Liver (tissue), 9 donors: ENCODE measurements around the gene OCSTAMP. TPM values are rescaled to one million over a fixed set of nuclear protein-coding genes. Genes with fewer than 3 reads are reported as not detected.

Experiments
- DNase-seq: peaks from one replicate; pipeline ENCODE4 v3.0.0-alpha.2; 2017; ENCODE audit warnings: low spot score
- H3K27ac ChIP-seq, 2 donors: one replicate each; pipeline ENCODE4 v1.7.0; 2013; ENCODE audit warnings: inconsistent platforms in 2 of 2, low read length in 2 of 2, control low read depth in 1 of 2, low read depth in 1 of 2, mild to moderate bottlenecking in 1 of 2
- H3K27me3 ChIP-seq, 4 donors: one replicate each; pipeline versions ENCODE4 v1.6.1 to v1.7.0; 2013; ENCODE audit warnings: low read length in 3 of 4, inconsistent platforms in 1 of 4, mild to moderate bottlenecking in 1 of 4, moderate library complexity in 1 of 4; ENCODE audit not compliant: control insufficient read depth in 4 of 4, insufficient read depth in 4 of 4
- H3K36me3 ChIP-seq, 4 donors: one replicate each; pipeline versions ENCODE4 v1.6.1 to v1.7.0; 2013; ENCODE audit warnings: low read length in 3 of 4, mild to moderate bottlenecking in 3 of 4, low read depth in 1 of 4, moderate library complexity in 1 of 4; ENCODE audit not compliant: control insufficient read depth in 4 of 4, insufficient read depth in 3 of 4
- H3K4me1 ChIP-seq, 4 donors: one replicate each; pipeline versions ENCODE4 v1.6.1 to v1.7.0; 2013; ENCODE audit warnings: low read length in 3 of 4, mild to moderate bottlenecking in 3 of 4, moderate library complexity in 1 of 4; ENCODE audit not compliant: control insufficient read depth in 4 of 4, insufficient read depth in 4 of 4
- H3K4me3 ChIP-seq, 3 donors: one replicate each; pipeline versions ENCODE4 v1.6.1 to v1.7.0; 2013; ENCODE audit warnings: low read length in 3 of 3, control low read depth in 1 of 3, low read depth in 1 of 3, mild to moderate bottlenecking in 1 of 3
- H3K9ac ChIP-seq, 2 donors: one replicate each; pipeline ENCODE4 v1.7.0; 2013; ENCODE audit warnings: low read length in 2 of 2, mild to moderate bottlenecking in 2 of 2, moderate library complexity in 2 of 2, control low read depth in 1 of 2, low read depth in 1 of 2
- H3K9me3 ChIP-seq, 4 donors: one replicate each; pipeline versions ENCODE4 v1.6.1 to v1.7.0; 2013; ENCODE audit warnings: low read length in 3 of 4; ENCODE audit not compliant: control insufficient read depth in 4 of 4
- EGR1 ChIP-seq, 2 donors: IDR thresholded peaks; 2 replicates each; pipeline ENCODE4 v1.6.1; 2016 to 2018; ENCODE audit warnings: antibody characterized with exemption in 2 of 2, low read depth in 2 of 2
- FOXA1 ChIP-seq: IDR thresholded peaks from 2 replicates; pipeline ENCODE4 v1.6.1; 2016; ENCODE audit warnings: antibody characterized with exemption
- FOXA2 ChIP-seq: IDR thresholded peaks from 2 replicates; pipeline ENCODE4 v1.6.1; 2016; ENCODE audit warnings: antibody characterized with exemption
- GABPA ChIP-seq, 2 donors: IDR thresholded peaks in 1 of 2; conservative IDR thresholded peaks in 1 of 2; 2 replicates each; pipeline ENCODE4 v1.6.1; 2016; ENCODE audit warnings: antibody characterized with exemption in 2 of 2, mild to moderate bottlenecking in 1 of 2, moderate library complexity in 1 of 2
- HNF4A ChIP-seq, 2 donors: conservative IDR thresholded peaks; 2 replicates each; pipeline ENCODE4 v1.6.1; 2016; ENCODE audit warnings: antibody characterized with exemption in 2 of 2, mild to moderate bottlenecking in 2 of 2
- HNF4G ChIP-seq: IDR thresholded peaks from 2 replicates; pipeline ENCODE4 v1.6.1; 2016; ENCODE audit warnings: antibody characterized with exemption
- JUND ChIP-seq, 2 donors: IDR thresholded peaks; 2 replicates each; pipeline ENCODE4 v1.6.1; 2016; ENCODE audit warnings: antibody characterized with exemption in 2 of 2
- NR2F2 ChIP-seq: IDR thresholded peaks from 2 replicates; pipeline ENCODE4 v1.6.1; 2016; ENCODE audit warnings: antibody characterized with exemption
- RAD21 ChIP-seq, 2 donors: IDR thresholded peaks; 2 replicates each; pipeline ENCODE4 v1.6.1; 2016; ENCODE audit warnings: antibody characterized with exemption in 2 of 2, mild to moderate bottlenecking in 2 of 2
- RXRA ChIP-seq, 2 donors: IDR thresholded peaks; 2 replicates each; pipeline ENCODE4 v1.6.1; 2017 to 2018; ENCODE audit warnings: antibody characterized with exemption in 2 of 2, mild to moderate bottlenecking in 1 of 2
- SP1 ChIP-seq: IDR thresholded peaks from 2 replicates; pipeline ENCODE4 v1.6.1; 2018; ENCODE audit warnings: antibody characterized with exemption, mild to moderate bottlenecking
- TAF1 ChIP-seq: conservative IDR thresholded peaks from 2 replicates; pipeline ENCODE4 v1.6.1; 2016; ENCODE audit warnings: antibody characterized with exemption, mild to moderate bottlenecking
- YY1 ChIP-seq: IDR thresholded peaks from 2 replicates; pipeline ENCODE4 v1.6.1; 2016; ENCODE audit warnings: antibody characterized with exemption, mild to moderate bottlenecking
- WGBS: extraction: QIAGEN DNeasy Blood & Tissue Kit; methylation state at CpG from one replicate; pipeline ENCODE4 v1.1.7; 2013; 5-methylcytosine and 5-hydroxymethylcytosine counted together
- polyA plus RNA-seq, 2 donors: library from polyadenylated mRNA; stranded (reverse) in 1 of 2; unstranded in 1 of 2; fragments of 200-250 nt in 1 of 2; fragments of >200 nt in 1 of 2; fragmentation: Nextera tagmentation in 1 of 2; extraction: Ambion mirVana in 1 of 2; gene quantifications; one replicate each; pipeline versions ENCODE4 v1.2.1 to v1.2.3, GENCODE V29; 2013 to 2015
- total RNA-seq, 2 donors: library from RNA; depleted of rRNA; stranded (reverse); fragments of >200 nt; gene quantifications; one replicate each; pipeline ENCODE4 v1.2.3, GENCODE V29; 2014
- TF ChIP-seq, protein P1 (sequence below): fragments of 150-350 bp; IDR thresholded peaks from 2 replicates; pipeline ENCODE4 v1.5.1; 2017; ENCODE audit warnings: improper control_type of control experiment, low read depth, low read length; ENCODE audit not compliant: missing input control
- TF ChIP-seq, protein P2 (sequence below): IDR thresholded peaks from 2 replicates; pipeline ENCODE4 v1.6.1; 2016; ENCODE audit warnings: antibody characterized with exemption
- TF ChIP-seq, protein P3 (sequence below): IDR thresholded peaks from 2 replicates; pipeline ENCODE4 v1.6.1; 2016; ENCODE audit warnings: antibody characterized with exemption, mild to moderate bottlenecking
- TF ChIP-seq, protein P4 (sequence below): IDR thresholded peaks from 2 replicates; pipeline ENCODE4 v1.6.1; 2016; ENCODE audit warnings: antibody characterized with exemption
- TF ChIP-seq, protein P5 (sequence below): IDR thresholded peaks from 2 replicates; pipeline ENCODE4 v1.6.1; 2016; ENCODE audit warnings: antibody characterized with exemption
- donor health status: healthy.
- donor health status: healthy.
- donor health status: healthy.
- donor health status: healthy.
- donor health status: healthy.

The OCSTAMP gene
- total and polyA plus RNA-seq, 4 donors: not detected

DNA sequence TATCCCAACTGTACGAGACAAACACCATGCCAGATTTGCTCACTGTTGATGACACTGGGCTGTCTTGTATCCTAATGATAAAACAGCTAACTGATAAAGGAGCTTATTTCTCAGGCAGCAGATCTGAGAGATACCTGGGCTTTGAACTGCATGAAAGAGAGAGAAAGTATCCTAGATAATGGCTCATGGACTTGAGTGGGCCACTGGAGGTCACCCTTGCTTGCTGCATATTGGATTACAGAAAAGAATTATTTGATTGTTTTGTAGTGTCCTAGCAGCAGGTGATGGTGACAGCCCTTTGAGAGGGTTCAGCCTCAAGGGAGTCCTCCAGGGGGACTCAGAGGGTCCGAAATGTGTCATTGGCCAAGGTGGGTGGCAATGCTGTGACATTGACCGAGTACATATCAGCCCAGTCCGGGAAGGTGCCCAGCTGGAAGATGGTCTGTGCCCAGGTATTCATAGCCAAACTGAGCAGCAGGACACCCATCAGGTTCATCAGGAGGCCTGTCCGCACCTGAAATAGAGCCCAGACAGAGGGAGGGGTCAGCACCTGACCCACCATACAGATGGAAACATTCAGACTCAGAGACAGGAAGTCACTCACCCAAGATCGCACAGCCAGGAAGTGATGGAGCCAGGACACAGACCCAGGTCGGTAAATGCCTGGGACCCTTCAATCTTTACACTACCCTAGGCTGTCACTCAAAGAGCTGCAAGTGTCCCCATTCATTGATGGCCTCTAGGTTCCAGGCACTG, 9.4 kb upstream of the OCSTAMP start:
- TF ChIP-seq, protein P1, sequence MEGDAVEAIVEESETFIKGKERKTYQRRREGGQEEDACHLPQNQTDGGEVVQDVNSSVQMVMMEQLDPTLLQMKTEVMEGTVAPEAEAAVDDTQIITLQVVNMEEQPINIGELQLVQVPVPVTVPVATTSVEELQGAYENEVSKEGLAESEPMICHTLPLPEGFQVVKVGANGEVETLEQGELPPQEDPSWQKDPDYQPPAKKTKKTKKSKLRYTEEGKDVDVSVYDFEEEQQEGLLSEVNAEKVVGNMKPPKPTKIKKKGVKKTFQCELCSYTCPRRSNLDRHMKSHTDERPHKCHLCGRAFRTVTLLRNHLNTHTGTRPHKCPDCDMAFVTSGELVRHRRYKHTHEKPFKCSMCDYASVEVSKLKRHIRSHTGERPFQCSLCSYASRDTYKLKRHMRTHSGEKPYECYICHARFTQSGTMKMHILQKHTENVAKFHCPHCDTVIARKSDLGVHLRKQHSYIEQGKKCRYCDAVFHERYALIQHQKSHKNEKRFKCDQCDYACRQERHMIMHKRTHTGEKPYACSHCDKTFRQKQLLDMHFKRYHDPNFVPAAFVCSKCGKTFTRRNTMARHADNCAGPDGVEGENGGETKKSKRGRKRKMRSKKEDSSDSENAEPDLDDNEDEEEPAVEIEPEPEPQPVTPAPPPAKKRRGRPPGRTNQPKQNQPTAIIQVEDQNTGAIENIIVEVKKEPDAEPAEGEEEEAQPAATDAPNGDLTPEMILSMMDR: peak; percentile 27
- TF ChIP-seq EGR1 (IDR thresholded peaks at IDR 0.05; ENCODE audit: low read depth in 2 of 2) (no peak), HNF4G (no peak), RAD21 (IDR thresholded peaks at IDR 0.05) (peak; percentile 73 to 74)
- WGBS: 88% methylated on average over 7 of the region's 7 CpGs
- no peaks in the 10 kb centered on the region for H3K9me3 ChIP-seq
- no peak overlapping the region for H3K27ac ChIP-seq
- H3K9ac ChIP-seq: no peak overlapping the region
- H3K4me1 ChIP-seq: peaks cover 3 to 11% (median 6%) of the 10 kb centered on the region in 4 donors
- DNase-seq: no peak
- H3K27me3 ChIP-seq: no peaks in the 10 kb centered on the region
- H3K36me3 ChIP-seq: no peaks in the 10 kb centered on the region
- no peak overlapping the region for H3K4me3 ChIP-seq

DNA sequence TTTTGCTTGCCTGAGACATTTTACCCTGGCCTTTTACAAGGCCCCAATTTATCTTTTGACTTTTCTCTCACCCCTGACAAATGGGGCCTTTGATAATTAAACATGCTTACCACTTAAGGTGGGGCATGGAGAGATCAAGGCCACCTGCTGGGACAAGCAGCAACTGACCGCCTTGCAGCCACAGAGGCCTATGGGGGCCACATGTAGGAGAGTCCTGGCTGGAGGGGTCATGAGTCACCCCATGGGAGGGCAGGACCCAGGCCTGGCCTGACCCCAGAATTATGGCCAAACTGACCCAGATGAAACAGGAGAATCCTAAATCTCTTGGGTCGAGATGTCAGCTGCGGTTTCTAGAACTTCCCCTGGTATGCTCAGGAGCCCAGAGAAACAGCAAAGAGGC, 8.5 kb upstream of the OCSTAMP start:
- no peaks in the 10 kb centered on the region for H3K27me3 ChIP-seq
- TF ChIP-seq EGR1 (IDR thresholded peaks at IDR 0.05; ENCODE audit: low read depth in 2 of 2) (no peak), JUND (IDR thresholded peaks at IDR 0.05) (no peak), RAD21 (IDR thresholded peaks at IDR 0.05) (no peak), GABPA (IDR thresholded peaks at IDR 0.05 in 1 of 2, conservative IDR thresholded peaks at IDR 0.05 in 1 of 2) (no peak), RXRA (IDR thresholded peaks at IDR 0.05) (no peak), SP1 (no peak), FOXA2 (no peak), HNF4A (conservative IDR thresholded peaks at IDR 0.05) (no peak), NR2F2 (no peak), HNF4G (no peak), TAF1 (no peak), YY1 (no peak), FOXA1 (no peak)
- TF ChIP-seq, protein P2, sequence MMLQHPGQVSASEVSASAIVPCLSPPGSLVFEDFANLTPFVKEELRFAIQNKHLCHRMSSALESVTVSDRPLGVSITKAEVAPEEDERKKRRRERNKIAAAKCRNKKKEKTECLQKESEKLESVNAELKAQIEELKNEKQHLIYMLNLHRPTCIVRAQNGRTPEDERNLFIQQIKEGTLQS: no peak
- TF ChIP-seq, protein P1: no peak
- TF ChIP-seq, protein P3, sequence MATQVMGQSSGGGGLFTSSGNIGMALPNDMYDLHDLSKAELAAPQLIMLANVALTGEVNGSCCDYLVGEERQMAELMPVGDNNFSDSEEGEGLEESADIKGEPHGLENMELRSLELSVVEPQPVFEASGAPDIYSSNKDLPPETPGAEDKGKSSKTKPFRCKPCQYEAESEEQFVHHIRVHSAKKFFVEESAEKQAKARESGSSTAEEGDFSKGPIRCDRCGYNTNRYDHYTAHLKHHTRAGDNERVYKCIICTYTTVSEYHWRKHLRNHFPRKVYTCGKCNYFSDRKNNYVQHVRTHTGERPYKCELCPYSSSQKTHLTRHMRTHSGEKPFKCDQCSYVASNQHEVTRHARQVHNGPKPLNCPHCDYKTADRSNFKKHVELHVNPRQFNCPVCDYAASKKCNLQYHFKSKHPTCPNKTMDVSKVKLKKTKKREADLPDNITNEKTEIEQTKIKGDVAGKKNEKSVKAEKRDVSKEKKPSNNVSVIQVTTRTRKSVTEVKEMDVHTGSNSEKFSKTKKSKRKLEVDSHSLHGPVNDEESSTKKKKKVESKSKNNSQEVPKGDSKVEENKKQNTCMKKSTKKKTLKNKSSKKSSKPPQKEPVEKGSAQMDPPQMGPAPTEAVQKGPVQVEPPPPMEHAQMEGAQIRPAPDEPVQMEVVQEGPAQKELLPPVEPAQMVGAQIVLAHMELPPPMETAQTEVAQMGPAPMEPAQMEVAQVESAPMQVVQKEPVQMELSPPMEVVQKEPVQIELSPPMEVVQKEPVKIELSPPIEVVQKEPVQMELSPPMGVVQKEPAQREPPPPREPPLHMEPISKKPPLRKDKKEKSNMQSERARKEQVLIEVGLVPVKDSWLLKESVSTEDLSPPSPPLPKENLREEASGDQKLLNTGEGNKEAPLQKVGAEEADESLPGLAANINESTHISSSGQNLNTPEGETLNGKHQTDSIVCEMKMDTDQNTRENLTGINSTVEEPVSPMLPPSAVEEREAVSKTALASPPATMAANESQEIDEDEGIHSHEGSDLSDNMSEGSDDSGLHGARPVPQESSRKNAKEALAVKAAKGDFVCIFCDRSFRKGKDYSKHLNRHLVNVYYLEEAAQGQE: no peak
- TF ChIP-seq, protein P4, sequence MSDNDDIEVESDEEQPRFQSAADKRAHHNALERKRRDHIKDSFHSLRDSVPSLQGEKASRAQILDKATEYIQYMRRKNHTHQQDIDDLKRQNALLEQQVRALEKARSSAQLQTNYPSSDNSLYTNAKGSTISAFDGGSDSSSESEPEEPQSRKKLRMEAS: no peak
- TF ChIP-seq, protein P5, sequence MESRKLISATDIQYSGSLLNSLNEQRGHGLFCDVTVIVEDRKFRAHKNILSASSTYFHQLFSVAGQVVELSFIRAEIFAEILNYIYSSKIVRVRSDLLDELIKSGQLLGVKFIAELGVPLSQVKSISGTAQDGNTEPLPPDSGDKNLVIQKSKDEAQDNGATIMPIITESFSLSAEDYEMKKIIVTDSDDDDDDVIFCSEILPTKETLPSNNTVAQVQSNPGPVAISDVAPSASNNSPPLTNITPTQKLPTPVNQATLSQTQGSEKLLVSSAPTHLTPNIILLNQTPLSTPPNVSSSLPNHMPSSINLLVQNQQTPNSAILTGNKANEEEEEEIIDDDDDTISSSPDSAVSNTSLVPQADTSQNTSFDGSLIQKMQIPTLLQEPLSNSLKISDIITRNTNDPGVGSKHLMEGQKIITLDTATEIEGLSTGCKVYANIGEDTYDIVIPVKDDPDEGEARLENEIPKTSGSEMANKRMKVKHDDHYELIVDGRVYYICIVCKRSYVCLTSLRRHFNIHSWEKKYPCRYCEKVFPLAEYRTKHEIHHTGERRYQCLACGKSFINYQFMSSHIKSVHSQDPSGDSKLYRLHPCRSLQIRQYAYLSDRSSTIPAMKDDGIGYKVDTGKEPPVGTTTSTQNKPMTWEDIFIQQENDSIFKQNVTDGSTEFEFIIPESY: no peak
- 96% methylated on average over 3 of the region's 3 CpGs for WGBS
- H3K9ac ChIP-seq: no peak overlapping the region
- peaks cover 3 to 11% (median 6%) of the 10 kb centered on the region in 4 donors for H3K4me1 ChIP-seq
- H3K36me3 ChIP-seq: no peaks in the 10 kb centered on the region
- DNase-seq: no peak
- no peak overlapping the region for H3K27ac ChIP-seq
- no peaks in the 10 kb centered on the region for H3K9me3 ChIP-seq
- no peak overlapping the region for H3K4me3 ChIP-seq
